A549 (cell line): ENCODE measurements around the gene UBE2U.

Experiments
- CHD2 ChIP-seq: fragments of 150-350 bp; IDR thresholded peaks from 2 replicates; pipeline ENCODE4 v1.6.1; 2014; ENCODE audit warnings: low read length; ENCODE audit not compliant: partially characterized antibody
- CTCF ChIP-seq: fragments of >200 bp; sonication (Bioruptor Twin); formaldehyde crosslinking; IDR thresholded peaks from 3 replicates; pipeline ENCODE4 v1.5.1; 2016
- HDAC2 ChIP-seq: fragments of 200-600 bp; sonication (generic); IDR thresholded peaks from 2 replicates; pipeline ENCODE4 v1.6.1; 2016
- NR3C1 ChIP-seq: fragments of >200 bp; sonication (Bioruptor Twin); formaldehyde crosslinking; IDR thresholded peaks from 3 replicates; pipeline ENCODE4 v1.6.1; 2017
- TP53 ChIP-seq: fragments of 250-450 bp; sonication (Bioruptor Pico); IDR thresholded peaks from 2 replicates; pipeline ENCODE4 v1.5.0; 2021; ENCODE audit warnings: mild to moderate bottlenecking, moderate library complexity

GRCh38 chr1:64245495-64245894 lies 42.1 kb downstream of the UBE2U start:
- no peak for TF ChIP-seq CTCF
- no peak for TF ChIP-seq TP53 (CRISPR knock-in tag)
- TF ChIP-seq NR3C1, result no peak
- TF ChIP-seq CHD2, result no peak
- no peak for TF ChIP-seq HDAC2
